ENCODE measurements around the gene IFI30.

DNA sequence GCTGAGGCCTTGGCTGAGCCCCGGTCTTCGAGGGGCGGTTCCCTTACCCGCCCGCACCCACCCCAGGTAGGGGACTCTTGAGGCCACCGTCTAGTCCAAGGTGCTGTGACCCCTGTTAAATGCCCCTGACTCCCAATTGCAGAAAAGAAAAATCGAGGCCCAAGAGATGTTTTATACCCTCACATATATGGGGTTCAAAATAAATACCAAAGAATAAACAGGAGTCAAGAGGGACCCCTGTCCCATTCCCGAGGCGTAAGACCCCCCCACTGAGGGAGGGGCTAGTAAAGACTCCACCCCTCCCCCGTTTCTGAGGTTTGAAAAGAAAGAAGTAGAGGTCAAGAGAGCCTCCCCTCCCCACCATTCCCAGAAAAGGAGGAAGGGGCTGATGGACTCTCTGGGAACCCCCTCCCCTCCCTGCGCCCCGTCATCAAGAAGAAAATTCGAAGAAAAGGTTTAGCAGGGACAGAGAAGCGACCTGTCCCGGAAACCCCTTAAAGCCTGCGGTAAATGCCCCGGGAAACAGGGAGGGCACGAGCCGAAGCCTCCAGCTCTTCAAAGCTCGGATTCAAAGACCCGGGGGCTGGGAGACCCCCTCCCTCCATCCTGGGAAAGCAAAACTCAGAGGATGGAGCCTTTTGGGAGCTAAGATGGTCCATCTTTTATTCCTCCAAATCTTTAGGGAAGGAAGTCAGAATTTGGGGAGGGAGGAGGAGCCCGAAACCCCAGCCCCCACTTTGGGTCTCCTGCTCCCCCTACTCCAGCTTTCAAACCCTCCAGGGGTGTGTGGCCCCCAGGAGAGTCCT, 31.0 kb downstream of the IFI30 start:
- TF ChIP-seq, protein P1, sequence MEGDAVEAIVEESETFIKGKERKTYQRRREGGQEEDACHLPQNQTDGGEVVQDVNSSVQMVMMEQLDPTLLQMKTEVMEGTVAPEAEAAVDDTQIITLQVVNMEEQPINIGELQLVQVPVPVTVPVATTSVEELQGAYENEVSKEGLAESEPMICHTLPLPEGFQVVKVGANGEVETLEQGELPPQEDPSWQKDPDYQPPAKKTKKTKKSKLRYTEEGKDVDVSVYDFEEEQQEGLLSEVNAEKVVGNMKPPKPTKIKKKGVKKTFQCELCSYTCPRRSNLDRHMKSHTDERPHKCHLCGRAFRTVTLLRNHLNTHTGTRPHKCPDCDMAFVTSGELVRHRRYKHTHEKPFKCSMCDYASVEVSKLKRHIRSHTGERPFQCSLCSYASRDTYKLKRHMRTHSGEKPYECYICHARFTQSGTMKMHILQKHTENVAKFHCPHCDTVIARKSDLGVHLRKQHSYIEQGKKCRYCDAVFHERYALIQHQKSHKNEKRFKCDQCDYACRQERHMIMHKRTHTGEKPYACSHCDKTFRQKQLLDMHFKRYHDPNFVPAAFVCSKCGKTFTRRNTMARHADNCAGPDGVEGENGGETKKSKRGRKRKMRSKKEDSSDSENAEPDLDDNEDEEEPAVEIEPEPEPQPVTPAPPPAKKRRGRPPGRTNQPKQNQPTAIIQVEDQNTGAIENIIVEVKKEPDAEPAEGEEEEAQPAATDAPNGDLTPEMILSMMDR (IDR thresholded peaks at IDR 0.05), result no peak
- TF ChIP-seq POLR2A (IDR thresholded peaks at IDR 0.05) (no peak), POLR2AphosphoS5 (IDR thresholded peaks at IDR 0.05) (no peak), EP300 (IDR thresholded peaks at IDR 0.05) (no peak)

Data from suprapubic skin (tissue), 4 donors.